HTERT RPE-1 (cell line): ENCODE data around the gene EIPR1.

Experiments used
- in situ Hi-C: fragments of 300-500 bp; cut with MboI; formaldehyde crosslinking; loops from 4 replicates; pipeline ENCODE4 v1.14.3; 2020; ENCODE audit warnings: low sequenced_read_pairs

Gene EIPR1

GRCh38 chr2:3277748-3278520, 99.7 kb downstream of the EIPR1 start:
- in situ Hi-C loops, result no loop called here

GRCh38 chr2:3277050-3277747, 100.4 kb downstream of the EIPR1 start:
- in situ Hi-C loops, result no loop called here

GRCh38 chr2:3272761-3273160, 104.9 kb downstream of the EIPR1 start:
- in situ Hi-C loops, result no loop called here

- in situ Hi-C loops, result no loop called here
Observed at GRCh38 chr2:3270095-3270478, 107.5 kb downstream of the EIPR1 start.

- in situ Hi-C loops, result no loop called here
Observed at GRCh38 chr2:3269425-3270094, 108.1 kb downstream of the EIPR1 start.

- in situ Hi-C loops, result no loop called here
Observed at GRCh38 chr2:3268705-3269029, 109.0 kb downstream of the EIPR1 start.

GRCh38 chr2:3267869-3268704, 109.5 kb downstream of the EIPR1 start:
- in situ Hi-C loops, result no loop called here

- in situ Hi-C loops, result no loop called here
Observed at GRCh38 chr2:3266925-3267867, 110.4 kb downstream of the EIPR1 start.

GRCh38 chr2:3265981-3266924, 111.4 kb downstream of the EIPR1 start:
- in situ Hi-C loops, result no loop called here

GRCh38 chr2:3265471-3265870, 112.1 kb downstream of the EIPR1 start:
- in situ Hi-C loops, result no loop called here

GRCh38 chr2:3264010-3264744, 113.4 kb downstream of the EIPR1 start:
- in situ Hi-C loops, result no loop called here

GRCh38 chr2:3263487-3263886, 114.1 kb downstream of the EIPR1 start:
- in situ Hi-C loops, result no loop called here

GRCh38 chr2:3262437-3263388, 114.9 kb downstream of the EIPR1 start:
- in situ Hi-C loops, result no loop called here

GRCh38 chr2:3261511-3261910, 116.1 kb downstream of the EIPR1 start:
- in situ Hi-C loops, result no loop called here

- in situ Hi-C loops, result no loop called here
Observed at GRCh38 chr2:3260959-3261358, 116.7 kb downstream of the EIPR1 start.

GRCh38 chr2:3257826-3258225, 119.8 kb downstream of the EIPR1 start:
- in situ Hi-C loops, result no loop called here

- in situ Hi-C loops, result no loop called here
Observed at GRCh38 chr2:3257166-3257565, 120.5 kb downstream of the EIPR1 start.
